ENCODE measurements around the gene SIPA1L2.
"Not testable (repeated sequence)": the region's sequence is repeated elsewhere in the genome, so short reads cannot be mapped to it uniquely, and the experiment has no call there.

The SIPA1L2 gene

GRCh38 chr1:232617237-232617636 lies 12.7 kb downstream of the SIPA1L2 start:
- no peak for DNase-seq (ENCODE audit: low read depth in 3 of 3)

GRCh38 chr1:232615306-232615800 lies 14.6 kb downstream of the SIPA1L2 start:
- no peak for DNase-seq (ENCODE audit: low read depth in 3 of 3)

GRCh38 chr1:232614811-232615210 lies 15.1 kb downstream of the SIPA1L2 start:
- no peak for DNase-seq (ENCODE audit: low read depth in 3 of 3)

- no peak for DNase-seq (ENCODE audit: low read depth in 3 of 3)
These were observed 16.1 kb downstream of the SIPA1L2 start for GRCh38 chr1:232613752-232614381.

DNA sequence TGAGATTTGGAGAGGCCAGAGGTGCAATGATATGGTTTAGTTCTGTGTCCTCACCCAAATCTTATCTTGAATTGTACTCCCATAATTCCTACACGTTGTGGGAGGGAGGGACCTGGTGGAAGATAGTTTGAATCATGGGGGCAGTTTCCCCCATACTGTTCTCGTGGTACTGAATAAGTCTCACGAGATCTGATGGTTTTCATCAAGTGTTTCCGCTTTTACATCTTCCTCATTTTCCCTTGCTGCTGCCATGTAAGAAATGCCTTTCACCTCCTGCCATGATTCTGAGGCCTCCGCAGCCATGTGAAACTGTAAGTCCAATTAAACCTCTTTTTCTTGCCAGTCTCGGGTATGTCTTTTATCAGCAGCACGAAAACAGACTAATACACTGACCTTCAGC lies 17.1 kb downstream of the SIPA1L2 start:
- not testable (repeated sequence) for DNase-seq (ENCODE audit: low read depth in 3 of 3)

DNA sequence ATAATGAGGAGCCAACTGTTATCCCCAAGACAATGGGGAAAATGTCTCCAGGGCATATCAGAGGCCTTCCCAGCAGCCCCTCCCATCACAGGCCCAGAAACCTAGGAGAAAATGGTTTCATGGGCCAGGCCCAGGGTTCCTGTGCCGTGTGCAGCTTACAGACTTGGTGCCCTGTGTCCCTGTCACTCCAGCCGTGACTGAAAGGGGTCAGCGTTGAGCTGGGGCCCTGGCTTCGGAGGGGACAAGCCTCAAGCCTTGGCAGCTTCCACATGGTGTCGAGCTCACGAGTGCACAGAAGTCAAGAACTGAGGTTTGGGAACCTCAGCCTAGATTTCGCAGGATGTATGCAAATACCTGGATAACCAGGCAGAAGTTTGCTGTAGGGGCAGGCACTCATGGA lies 18.1 kb downstream of the SIPA1L2 start:
- no peak for DNase-seq (ENCODE audit: low read depth in 3 of 3)

GRCh38 chr1:232610902-232611745 lies 18.8 kb downstream of the SIPA1L2 start:
- DNase-seq (ENCODE audit: low read depth in 3 of 3): not testable (repeated sequence)

GRCh38 chr1:232610192-232610901 lies 19.6 kb downstream of the SIPA1L2 start:
- no peak for DNase-seq (ENCODE audit: low read depth in 3 of 3)

DNA sequence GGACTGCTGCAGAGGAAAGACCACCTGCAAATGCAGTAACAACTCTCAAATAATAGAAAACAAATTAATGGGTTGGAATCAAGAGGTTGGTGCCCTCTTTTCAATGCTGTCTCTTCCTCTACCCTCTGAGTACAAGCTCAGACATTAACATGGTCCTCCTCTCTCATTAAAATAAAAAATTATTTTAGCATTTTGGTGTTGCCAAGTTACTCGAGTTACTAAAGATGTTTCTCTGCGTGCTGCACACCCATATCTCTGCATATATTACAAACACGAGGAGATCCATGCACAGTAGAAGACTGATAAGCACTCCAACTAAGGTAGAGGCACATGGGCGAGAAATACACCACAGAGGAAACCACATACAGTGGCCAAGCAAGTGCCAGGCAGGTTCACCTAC lies 21.5 kb downstream of the SIPA1L2 start:
- no peak for DNase-seq (ENCODE audit: low read depth in 3 of 3)

DNA sequence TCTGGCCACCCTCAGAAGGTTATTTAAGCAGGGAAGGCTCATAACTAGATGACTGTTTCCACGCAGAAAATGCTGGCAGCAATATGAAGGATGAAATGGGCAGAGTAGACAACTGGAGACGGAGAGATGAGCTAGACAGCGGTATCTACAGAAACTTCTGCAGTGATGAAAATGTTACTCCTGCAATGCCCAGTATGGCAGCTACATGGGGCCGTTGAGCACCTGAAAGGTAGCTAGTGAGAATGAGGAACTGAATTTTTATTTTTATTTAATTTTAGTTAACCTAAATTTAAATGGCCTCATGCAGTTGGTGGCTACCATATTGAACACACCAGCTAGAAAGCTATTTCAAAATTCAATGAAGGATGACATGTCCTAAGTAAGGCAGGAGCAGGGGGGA lies 27.3 kb downstream of the SIPA1L2 start:
- DNase-seq (ENCODE audit: low read depth in 3 of 3): no peak

- DNase-seq (ENCODE audit: low read depth in 3 of 3): no peak
These were observed 29.3 kb downstream of the SIPA1L2 start for GRCh38 chr1:232600424-232601258.

DNA sequence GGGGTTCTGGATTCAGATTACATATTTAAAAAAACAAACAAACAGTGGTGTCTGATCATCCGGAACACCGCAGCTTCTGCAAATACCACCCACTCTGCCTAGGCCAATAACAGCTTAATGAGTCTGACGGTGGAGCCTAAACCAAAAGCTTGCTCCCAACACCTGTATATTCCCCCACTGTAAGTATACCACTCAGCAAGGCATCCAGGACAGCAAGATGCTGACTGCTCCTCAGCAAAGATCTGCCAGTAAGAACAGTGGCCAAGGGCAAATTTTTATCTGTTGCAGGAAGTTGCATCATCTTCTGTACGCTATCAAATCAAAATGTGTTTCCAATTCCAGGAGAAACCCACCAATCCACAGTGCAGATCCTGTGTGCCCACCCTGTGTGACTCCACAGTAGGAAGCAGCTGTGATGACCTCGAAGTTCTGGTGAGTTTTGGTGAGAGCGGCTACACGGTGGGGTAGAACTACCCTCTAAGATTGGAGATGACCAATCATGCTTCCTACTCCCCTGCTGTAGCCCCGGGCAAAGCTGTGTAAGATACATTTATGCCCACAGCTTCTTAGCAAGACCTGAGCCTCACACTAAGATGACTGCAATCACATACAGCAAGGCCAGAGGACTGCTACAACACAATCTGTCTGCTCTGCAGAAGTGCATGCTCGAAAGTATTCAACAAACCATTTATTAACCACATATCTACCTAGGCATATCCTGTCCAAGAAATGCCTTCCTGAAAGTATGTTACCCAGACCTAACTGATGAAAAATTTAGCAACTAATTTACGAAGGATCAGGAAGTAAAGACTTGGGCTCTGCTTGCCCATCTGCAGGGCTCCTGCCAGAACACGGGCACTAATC lies 30.5 kb downstream of the SIPA1L2 start:
- no peak for DNase-seq (ENCODE audit: low read depth in 3 of 3)

DNA sequence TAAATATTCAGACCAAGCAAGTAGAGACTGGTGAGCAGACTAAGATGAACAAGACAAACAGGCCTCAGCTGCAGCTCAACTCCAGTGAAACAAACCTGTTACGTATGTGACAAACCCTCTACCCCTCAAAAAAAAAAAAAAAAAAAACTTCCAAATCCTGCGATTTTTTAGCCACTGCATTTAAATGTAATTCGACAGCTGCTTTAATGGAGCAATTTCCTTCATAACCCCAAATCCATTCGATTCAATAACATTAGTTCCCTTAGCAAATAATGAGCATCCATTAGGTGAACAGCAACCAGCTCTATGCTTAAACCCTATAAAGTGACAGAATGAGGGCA lies 31.1 kb downstream of the SIPA1L2 start:
- no peak for DNase-seq (ENCODE audit: low read depth in 3 of 3)

- DNase-seq (ENCODE audit: low read depth in 3 of 3): no peak
These were observed 31.8 kb downstream of the SIPA1L2 start for GRCh38 chr1:232598133-232598532.

DNA sequence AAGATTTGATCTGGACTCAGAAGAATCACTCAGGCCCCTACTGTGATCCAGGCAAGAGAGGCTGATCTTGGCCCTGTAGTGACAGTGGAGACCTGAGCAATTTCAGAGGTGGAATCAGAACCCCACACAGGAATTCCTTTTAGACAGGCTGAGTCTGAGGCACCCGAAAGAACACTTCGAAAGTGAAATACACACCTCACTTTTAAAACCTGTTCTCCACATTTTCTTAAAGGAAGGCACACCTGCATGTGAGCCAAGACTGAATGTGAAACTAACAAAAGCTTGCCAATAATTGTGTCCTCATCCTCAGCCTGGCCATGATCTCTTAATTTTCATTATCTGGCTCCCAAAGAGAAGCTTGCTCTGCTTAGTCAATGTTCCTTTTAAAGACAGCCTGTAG lies 32.2 kb downstream of the SIPA1L2 start:
- DNase-seq (ENCODE audit: low read depth in 3 of 3): no peak

DNA sequence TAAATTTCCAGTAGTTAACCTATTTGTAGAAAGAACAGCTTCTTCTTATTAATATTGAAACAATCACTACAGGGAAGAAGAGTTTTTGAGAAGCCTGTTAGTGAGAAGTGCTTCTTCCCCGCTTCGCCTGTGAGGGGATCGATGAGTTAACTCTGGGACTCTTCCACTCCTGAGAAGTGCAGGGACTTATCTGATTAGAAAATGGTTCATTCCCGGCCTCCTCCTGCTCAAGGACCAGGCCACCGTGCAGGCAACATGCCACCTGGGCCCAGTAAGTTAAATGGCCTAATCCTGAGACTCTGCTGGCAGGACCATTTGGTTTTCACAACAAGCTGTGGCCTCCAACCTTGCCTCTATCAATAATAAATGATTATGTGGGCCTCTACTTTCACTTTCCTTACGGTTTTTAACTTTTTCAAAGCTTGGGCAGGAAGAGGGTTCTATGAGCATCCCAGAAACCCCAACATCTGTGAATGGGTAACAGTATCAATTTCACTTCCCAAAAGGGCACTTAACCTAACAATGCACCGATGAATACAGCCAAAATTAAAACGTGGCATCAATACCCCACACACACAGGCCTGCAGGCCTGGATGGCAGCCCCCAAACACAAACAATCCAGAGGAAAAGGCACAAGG lies 33.1 kb downstream of the SIPA1L2 start:
- DNase-seq (ENCODE audit: low read depth in 3 of 3): no peak

DNA sequence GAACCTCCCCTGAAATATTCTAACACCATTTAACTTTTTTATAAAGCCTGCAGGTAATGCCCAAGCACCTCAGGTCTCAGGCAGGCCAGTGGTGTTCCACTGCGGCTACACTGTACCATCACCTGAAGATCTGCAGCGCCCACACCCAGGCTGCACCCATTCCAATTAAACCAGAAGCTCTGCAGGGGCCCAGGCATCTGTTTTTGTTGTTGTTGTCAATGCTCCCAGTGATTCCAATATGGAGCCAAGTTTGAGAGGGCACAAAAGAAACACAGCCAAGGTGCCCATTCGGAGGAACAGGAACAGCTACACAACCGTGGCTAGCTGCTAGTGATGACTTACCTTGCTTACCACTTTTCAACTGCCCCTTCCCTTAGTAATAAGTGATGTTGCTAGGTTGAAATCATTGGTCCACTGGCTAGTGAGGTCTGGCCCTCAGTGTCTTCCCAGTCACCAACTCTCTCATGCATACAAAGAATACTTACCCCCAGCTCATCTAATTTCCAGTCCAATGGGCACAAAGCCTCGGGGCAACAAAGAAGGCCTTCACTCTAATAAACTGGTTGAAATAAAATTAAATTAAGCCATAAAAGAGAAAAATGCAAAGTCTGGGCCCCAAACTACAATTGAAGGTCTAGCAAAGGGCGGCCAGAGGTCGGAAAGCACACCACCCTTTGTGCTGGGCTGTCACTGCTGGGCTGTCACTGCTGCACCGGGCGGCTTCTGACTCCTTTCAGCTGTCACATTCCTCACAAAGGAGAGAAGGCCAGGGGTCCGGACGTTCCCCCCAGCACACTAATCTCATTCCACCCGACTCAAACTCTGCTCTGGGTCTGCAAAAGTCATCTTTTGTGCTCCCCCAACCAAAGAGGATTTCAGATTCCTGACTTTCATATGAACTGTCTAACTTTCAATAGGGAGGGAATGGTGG lies 34.9 kb downstream of the SIPA1L2 start:
- no peak for DNase-seq (ENCODE audit: low read depth in 3 of 3)

- no peak for DNase-seq (ENCODE audit: low read depth in 3 of 3)
These were observed 36.0 kb downstream of the SIPA1L2 start for GRCh38 chr1:232593717-232594502.

All from stimulated activated CD4-positive, alpha-beta T cell treated with anti-CD3 and anti-CD28 coated beads, TNF-alpha, amount 100 ng/mL, for 4 hours (primary cell).